Transverse colon (tissue), 4 donors: ENCODE data around the gene HECA. TPM values are rescaled to one million over a fixed set of nuclear protein-coding genes. Genes with fewer than 3 reads are reported as not detected.

Source experiments
- DNase-seq: peaks from one replicate; pipeline ENCODE4 v3.0.0-alpha.2; 2019
- H3K27ac ChIP-seq, 4 donors: fragments of 200-600 bp; sonication (generic); 2 replicates each; pipeline ENCODE4 v1.5.1; 2016 to 2018; ENCODE audit warnings: inconsistent platforms in 4 of 4
- H3K27me3 ChIP-seq: fragments of 200-600 bp; sonication (generic); 2 replicates; pipeline ENCODE4 v1.5.1; 2017; ENCODE audit warnings: inconsistent platforms
- H3K36me3 ChIP-seq, 4 donors: fragments of 200-600 bp; sonication (generic); 2 replicates each; pipeline ENCODE4 v1.5.1; 2017 to 2019; ENCODE audit warnings: inconsistent platforms in 4 of 4
- H3K4me1 ChIP-seq, 4 donors: fragments of 200-600 bp; sonication (generic); 2 replicates each; pipeline ENCODE4 v1.5.1; 2017 to 2020; ENCODE audit warnings: inconsistent platforms in 4 of 4
- H3K4me3 ChIP-seq, 4 donors: fragments of 200-600 bp; sonication (generic); 1 replicate in 1 of 4; 2 replicates in 3 of 4; pipeline versions ENCODE4 v1.5.1 to v1.6.1; 2017 to 2019; ENCODE audit warnings: inconsistent platforms in 4 of 4
- H3K9me3 ChIP-seq, 2 donors: fragments of 200-600 bp; sonication (generic); 2 replicates each; pipeline ENCODE4 v1.5.1; 2017 to 2019; ENCODE audit warnings: inconsistent platforms in 2 of 2
- CTCF ChIP-seq, 5 experiments: fragments of 200-600 bp in 3 of 5; fragments of 450-650 bp in 2 of 5; sonication (generic) in 3 of 5; IDR thresholded peaks; 1 replicate in 2 of 5; 2 replicates in 3 of 5; pipeline ENCODE4 v1.5.1; 2016 to 2017; ENCODE audit warnings: antibody characterized with exemption in 5 of 5, inconsistent platforms in 3 of 5, mild to moderate bottlenecking in 2 of 5, moderate library complexity in 1 of 5
- EP300 ChIP-seq: sonication (generic); formaldehyde crosslinking; IDR thresholded peaks from one replicate; pipeline ENCODE4 v1.6.1; 2017; ENCODE audit warnings: antibody characterized with exemption, low read depth
- POLR2A ChIP-seq: fragments of 450-650 bp; IDR thresholded peaks from one replicate; pipeline ENCODE4 v1.6.1; 2016; ENCODE audit warnings: antibody characterized with exemption, mild to moderate bottlenecking, moderate library complexity
- POLR2AphosphoS5 ChIP-seq, 3 donors: sonication (generic); formaldehyde crosslinking; IDR thresholded peaks; one replicate each; pipeline ENCODE4 v1.6.1; 2016; ENCODE audit warnings: antibody characterized with exemption in 3 of 3
- WGBS, 2 donors: methylation state at CpG; one replicate each; pipeline ENCODE4 v1.1.5; 2018; ENCODE audit warnings: low coverage in 1 of 2; 5-methylcytosine and 5-hydroxymethylcytosine counted together
- in situ Hi-C, 4 donors: fragments of 200-750 bp; cut with MboI; loops; one replicate each; pipeline versions ENCODE4 v1.15.0 to v1.15.1; 2017; ENCODE audit warnings: low sequenced_read_pairs in 3 of 4, low pct_ligation_motif_present in 1 of 4, low pct_unique_long_range_greater_than_20kb in 1 of 4
- intact Hi-C: fragments of 100-400 bp; cut with DNase I; formaldehyde crosslinking; loops from one replicate; pipeline ENCODE4 v1.15.1; 2023; ENCODE audit warnings: low total_unique reads
- total RNA-seq, 4 donors: library from RNA; depleted of rRNA; stranded (reverse); fragments of >200 nt; gene quantifications; one replicate each; pipeline ENCODE4 v1.1.0, GENCODE V29; 2016

HECA gene
- total RNA-seq, 4 donors from 2014 or later, result 34.4 to 53.7 (median 45.5) TPM

DNA sequence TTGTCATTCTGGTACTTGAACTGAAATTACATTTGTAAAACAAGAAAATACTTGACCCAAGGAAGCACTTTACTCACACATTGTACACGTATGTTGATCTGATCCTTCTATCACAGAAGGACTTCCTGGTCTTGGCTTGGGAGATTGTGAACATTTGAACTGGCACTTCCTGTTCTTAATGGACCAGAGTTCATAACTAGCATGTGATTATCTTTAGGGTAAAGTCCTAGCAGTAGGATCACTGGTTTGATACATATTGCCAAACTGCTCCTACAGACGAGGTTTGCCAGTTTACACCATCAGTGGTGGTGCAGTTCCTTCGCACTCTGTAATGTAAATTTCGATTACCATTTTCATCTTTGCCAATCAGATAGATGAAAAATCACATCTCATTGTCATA lies 12.7 kb downstream of the HECA start:
- no peak for DNase-seq
- WGBS, 2 donors, result 52 to 65% methylated on average over 4 of the region's 4 CpGs
- H3K27ac ChIP-seq, result peak overlapping the region; percentile 58 to 80 (median 68)

GRCh38 chr6:139148557-139149235 lies 13.8 kb downstream of the HECA start:
- in situ Hi-C loops (no loop called here), intact Hi-C loops (no loop called here)
- Histone ChIP-seq H3K27me3 (no peaks in the 10 kb centered on the region), H3K36me3 (no peaks in the 10 kb centered on the region), H3K4me1 (peaks cover 33 to 88% (median 55%) of the 10 kb centered on the region in 4 donors), H3K4me3 (no peak overlapping the region), H3K27ac (peak overlapping the region; percentile 32 to 70 (median 61)), H3K9me3 (no peaks in the 10 kb centered on the region)
- no peak for DNase-seq
- no peak for TF ChIP-seq POLR2AphosphoS5 (IDR thresholded peaks at IDR 0.05)
- TF ChIP-seq POLR2A, result no peak
- TF ChIP-seq CTCF (IDR thresholded peaks at IDR 0.05), result no peak
- no peak for TF ChIP-seq EP300
- 52 to 63% methylated on average over 7 of the region's 7 CpGs for WGBS, 2 donors

More for the DNA sequence above, 12.7 kb downstream of the HECA start:
- no peak for TF ChIP-seq CTCF (IDR thresholded peaks at IDR 0.05)
- TF ChIP-seq POLR2A, result peak; percentile 56
- peak in 2 of 3 donors; percentile 71 to 80 for TF ChIP-seq POLR2AphosphoS5 (IDR thresholded peaks at IDR 0.05)
- H3K36me3 ChIP-seq, result no peaks in the 10 kb centered on the region
- peaks cover 31 to 79% (median 48%) of the 10 kb centered on the region in 4 donors for H3K4me1 ChIP-seq
- intact Hi-C loops, result no loop called here
- in situ Hi-C loops, result no loop called here
- no peaks in the 10 kb centered on the region for H3K9me3 ChIP-seq
- no peaks in the 10 kb centered on the region for H3K27me3 ChIP-seq
- no peak overlapping the region for H3K4me3 ChIP-seq

DNA sequence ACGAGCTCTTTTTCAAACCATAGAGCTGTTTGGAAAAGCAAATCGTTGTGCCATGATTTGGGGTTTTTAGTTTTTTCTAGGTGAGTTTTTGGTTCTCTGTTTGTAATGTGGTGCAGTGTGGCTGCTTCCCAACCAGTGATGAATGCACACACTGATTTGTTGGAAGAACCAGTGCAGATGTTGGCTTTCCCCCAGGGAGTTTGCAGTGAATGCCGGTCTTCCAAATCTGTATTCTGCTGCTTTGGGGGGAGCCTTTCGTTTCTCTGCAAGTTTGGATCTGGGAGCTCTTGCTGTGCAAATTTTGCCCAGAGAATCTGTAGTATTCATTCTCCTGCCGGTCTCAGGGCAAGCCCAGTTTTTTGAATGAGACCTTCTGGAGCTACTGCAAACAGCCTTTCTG lies 14.5 kb downstream of the HECA start:
- in situ Hi-C loops (no loop called here), intact Hi-C loops (no loop called here)
- DNase-seq, result no peak
- Histone ChIP-seq H3K36me3 (no peaks in the 10 kb centered on the region), H3K9me3 (no peaks in the 10 kb centered on the region), H3K4me1 (peaks cover 40 to 91% (median 55%) of the 10 kb centered on the region in 4 donors), H3K27ac (peak overlapping the region in 3 of 4 donors; percentile 56 to 70 (median 66)), H3K27me3 (no peaks in the 10 kb centered on the region), H3K4me3 (no peak overlapping the region)
- TF ChIP-seq POLR2AphosphoS5 (IDR thresholded peaks at IDR 0.05), result no peak
- 71% methylated on average over 5 of the region's 5 CpGs; no CpG with 5 or more reads in 1 of the 2 donors for WGBS, 2 donors

DNA sequence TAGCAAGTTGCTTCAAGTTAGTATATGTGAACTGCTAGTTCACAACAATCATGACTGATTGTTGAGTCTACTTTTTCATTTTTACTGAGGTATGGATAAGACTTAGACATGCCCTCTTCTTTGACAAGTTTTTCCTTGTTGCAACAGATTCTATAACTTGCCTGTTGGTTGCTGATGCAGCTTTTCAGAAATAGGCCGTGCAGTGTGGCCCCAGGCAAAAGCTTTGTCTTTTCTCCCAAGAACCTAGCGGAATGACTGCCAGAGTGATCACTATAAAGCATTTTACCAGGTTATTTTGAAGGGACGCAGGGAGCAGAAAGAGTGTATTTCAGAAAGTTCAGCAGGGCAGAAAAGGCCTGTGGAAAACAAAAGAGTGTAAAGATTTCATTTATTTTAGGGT lies 16.0 kb downstream of the HECA start:
- Histone ChIP-seq H3K27ac (no peak overlapping the region), H3K27me3 (no peaks in the 10 kb centered on the region), H3K9me3 (no peaks in the 10 kb centered on the region), H3K4me1 (peaks cover 41 to 87% (median 53%) of the 10 kb centered on the region in 4 donors), H3K4me3 (no peak overlapping the region), H3K36me3 (no peaks in the 10 kb centered on the region)
- 85 to 94% methylated on average over 2 to 3 of the region's 3 CpGs for WGBS, 2 donors
- no peak for DNase-seq
- TF ChIP-seq CTCF (IDR thresholded peaks at IDR 0.05) (no peak), POLR2A (no peak), EP300 (no peak), POLR2AphosphoS5 (IDR thresholded peaks at IDR 0.05) (no peak)
- intact Hi-C loops (no loop called here), in situ Hi-C loops (no loop called here)
